HAP-1 (cell line): Measurements from ENCODE around the gene C1orf185.
"Not testable (repeated sequence)": the region's sequence is repeated elsewhere in the genome, so short reads cannot be mapped to it uniquely, and the experiment has no call there.

ENCODE experiments used
- DNase-seq, 2 experiments: peaks; one replicate each; pipeline ENCODE4 v3.0.0-alpha.2; 2016 to 2020; ENCODE audit warnings: low spot score in 2 of 2
- H3K27me3 ChIP-seq: fragments of 250-450 bp; sonication (Bioruptor Pico); 2 replicates; pipeline ENCODE4 v1.5.1; 2020; ENCODE audit warnings: low read depth, mild to moderate bottlenecking, moderate library complexity
- H3K36me3 ChIP-seq: fragments of 250-450 bp; sonication (Bioruptor Pico); replicated peaks from 2 replicates; pipeline ENCODE4 v1.5.1; 2020; ENCODE audit warnings: mild to moderate bottlenecking
- H3K4me1 ChIP-seq: fragments of 250-450 bp; sonication (Bioruptor Pico); 2 replicates; pipeline ENCODE4 v1.5.1; 2020; ENCODE audit warnings: mild to moderate bottlenecking
- H3K4me3 ChIP-seq: fragments of 250-450 bp; sonication (Bioruptor Pico); 2 replicates; pipeline ENCODE4 v1.5.1; 2020; ENCODE audit warnings: mild to moderate bottlenecking, moderate library complexity
- H3K9me3 ChIP-seq: fragments of 250-450 bp; sonication (Bioruptor Pico); 2 replicates; pipeline ENCODE4 v1.5.1; 2020; ENCODE audit warnings: mild to moderate bottlenecking, moderate library complexity
- in situ Hi-C: fragments of 300-500 bp; cut with MboI; formaldehyde crosslinking; loops from 3 replicates; pipeline ENCODE4 v1.14.3; 2020; ENCODE audit warnings: low sequenced_read_pairs, inconsistent platforms, mixed read lengths

The C1orf185 gene

DNA sequence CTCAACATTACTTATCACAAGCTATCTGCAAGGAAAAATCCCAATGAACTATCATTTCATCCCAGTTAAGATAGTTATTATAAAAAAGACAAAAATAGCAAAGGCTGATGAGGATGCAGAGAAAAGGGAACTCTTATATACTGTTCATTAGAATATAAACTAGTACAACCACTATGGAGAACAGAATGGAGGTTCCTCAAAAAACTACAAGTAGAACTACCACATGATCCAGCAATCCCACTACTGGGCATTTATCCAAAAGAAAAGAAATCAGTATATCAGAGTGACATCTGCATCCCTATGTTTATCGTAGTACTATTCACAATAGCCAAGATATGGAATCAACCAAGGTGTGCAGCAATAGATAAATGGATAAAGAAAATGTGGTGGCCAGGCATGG lies 4.9 kb upstream of the C1orf185 start:
- H3K36me3 ChIP-seq, result no peaks in the 10 kb centered on the region
- no peak overlapping the region for H3K4me3 ChIP-seq
- 0 out of 2 replicates have a peak, but pooled peaks cover 8% of the 10 kb centered on the region for H3K27me3 ChIP-seq
- H3K4me1 ChIP-seq, result no peaks in the 10 kb centered on the region
- 0 out of 2 replicates have a peak, but pooled peaks cover 3% of the 10 kb centered on the region for H3K9me3 ChIP-seq
- DNase-seq, result no peak
- in situ Hi-C loops, result no loop called here

DNA sequence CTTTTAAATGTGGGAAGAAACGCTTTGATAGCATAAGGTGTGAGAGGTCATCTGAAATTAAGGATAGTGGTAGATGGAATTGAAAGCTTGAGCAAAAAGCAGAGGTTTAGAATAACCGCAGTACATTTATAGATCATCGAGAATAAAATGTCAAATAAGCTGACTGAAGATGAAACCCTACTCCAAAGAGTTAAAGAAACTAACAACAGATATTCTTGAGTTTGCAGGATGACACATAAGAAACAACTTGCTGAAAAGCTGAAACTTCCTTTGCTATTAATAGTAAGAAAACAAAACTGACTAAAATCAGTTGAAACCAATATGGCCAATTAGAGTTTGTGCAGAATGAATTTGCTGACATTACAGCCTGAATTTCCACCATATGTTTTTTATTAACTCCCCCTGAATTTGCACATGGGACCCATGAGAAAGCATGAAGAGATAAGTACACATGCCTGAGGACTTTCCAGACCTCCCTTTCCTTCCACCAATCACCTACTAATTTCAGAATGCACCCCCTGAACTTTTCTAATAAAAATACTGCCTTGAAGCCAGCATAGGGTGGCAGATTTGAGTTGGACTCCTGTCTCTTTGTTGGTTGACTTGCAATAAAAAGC lies 1.7 kb upstream of the C1orf185 start:
- Histone ChIP-seq H3K9me3 (0 out of 2 replicates have a peak, but pooled peaks cover 3% of the 10 kb centered on the region), H3K27me3 (0 out of 2 replicates have a peak, but pooled peaks cover 8% of the 10 kb centered on the region), H3K4me1 (no peaks in the 10 kb centered on the region), H3K4me3 (no peak overlapping the region), H3K36me3 (no peaks in the 10 kb centered on the region)
- DNase-seq, result no peak
- in situ Hi-C loops, result no loop called here

- H3K9me3 ChIP-seq, result no peaks in the 10 kb centered on the region
- H3K36me3 ChIP-seq, result no peaks in the 10 kb centered on the region
- H3K4me3 ChIP-seq, result no peak overlapping the region
- no peak for DNase-seq
- H3K27me3 ChIP-seq, result no peaks in the 10 kb centered on the region; the same call in 1 of the 2 replicates
- in situ Hi-C loops, result no loop called here
- H3K4me1 ChIP-seq, result no peaks in the 10 kb centered on the region
Observed at GRCh38 chr1:51114137-51114536, 12.1 kb downstream of the C1orf185 start.

DNA sequence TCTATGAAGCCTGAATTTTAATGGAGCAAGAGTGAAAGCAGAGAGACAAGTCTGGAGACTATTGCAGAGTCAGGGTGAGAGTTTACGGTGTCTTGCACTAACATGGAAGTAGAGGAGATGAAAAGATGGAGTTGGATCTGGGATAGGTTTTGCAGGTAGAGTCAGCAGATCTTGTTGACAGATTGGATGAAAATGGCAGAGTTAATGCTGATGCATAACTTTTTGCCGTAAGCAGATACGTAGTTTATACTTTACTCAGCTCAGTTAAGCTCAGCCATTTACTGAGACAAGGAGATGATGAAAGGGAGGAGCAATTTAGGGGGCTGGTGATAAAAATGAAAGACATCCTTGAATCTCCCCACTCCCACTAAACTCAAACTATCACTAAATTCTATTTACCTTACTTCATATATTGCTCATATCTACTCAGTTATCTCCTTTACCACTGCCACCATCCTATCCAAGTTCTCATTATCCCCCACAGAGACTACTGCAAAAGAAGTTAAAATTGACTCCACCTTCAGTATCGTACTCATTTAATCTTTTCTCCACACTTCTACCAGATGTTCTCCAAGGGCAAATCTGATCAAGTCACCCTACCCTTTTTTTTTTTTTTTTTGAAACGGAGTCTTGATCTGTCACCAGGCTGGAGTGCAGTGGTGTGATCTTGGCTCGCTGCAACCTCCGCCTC lies 13.8 kb downstream of the C1orf185 start:
- Histone ChIP-seq H3K27me3 (no peaks in the 10 kb centered on the region; the same call in 1 of the 2 replicates), H3K9me3 (no peaks in the 10 kb centered on the region), H3K36me3 (no peaks in the 10 kb centered on the region), H3K4me1 (no peaks in the 10 kb centered on the region), H3K4me3 (no peak overlapping the region)
- in situ Hi-C loops, result no loop called here
- DNase-seq, result no peak

DNA sequence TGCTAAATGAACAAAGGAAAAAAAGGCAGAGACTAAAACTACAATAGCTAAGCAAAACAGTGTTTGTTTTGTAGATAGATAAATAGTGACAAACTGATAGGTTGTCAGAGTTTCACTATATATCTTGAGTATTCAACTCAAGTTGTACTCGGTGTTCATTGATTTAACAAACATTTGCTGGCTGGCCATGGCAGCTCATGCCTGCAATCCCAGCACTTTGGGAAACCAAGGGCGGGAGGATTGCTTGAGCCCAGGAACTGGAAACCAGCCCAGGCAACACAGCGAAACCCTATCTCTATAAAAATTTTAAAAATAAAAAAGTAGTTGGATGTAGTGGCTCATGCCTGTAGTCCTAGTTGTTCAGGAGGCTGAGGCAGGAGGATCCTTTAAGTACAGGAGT lies 17.3 kb downstream of the C1orf185 start:
- in situ Hi-C loops, result no loop called here
- H3K27me3 ChIP-seq, result no peaks in the 10 kb centered on the region
- H3K36me3 ChIP-seq, result no peaks in the 10 kb centered on the region
- no peak overlapping the region for H3K4me3 ChIP-seq
- DNase-seq, result no peak
- H3K4me1 ChIP-seq, result no peaks in the 10 kb centered on the region
- no peaks in the 10 kb centered on the region for H3K9me3 ChIP-seq

- in situ Hi-C loops, result no loop called here
Observed at GRCh38 chr1:51120629-51121028, 18.6 kb downstream of the C1orf185 start.

GRCh38 chr1:51127152-51127551 lies 25.1 kb downstream of the C1orf185 start:
- H3K36me3 ChIP-seq, H3K9me3 ChIP-seq, H3K4me3 ChIP-seq, H3K27me3 ChIP-seq, in situ Hi-C loops, DNase-seq, H3K4me1 ChIP-seq: not testable (repeated sequence)

More at GRCh38 chr1:51120629-51121028, 18.6 kb downstream of the C1orf185 start:
- no peaks in the 10 kb centered on the region for H3K4me1 ChIP-seq
- no peaks in the 10 kb centered on the region for H3K9me3 ChIP-seq
- no peak for DNase-seq
- no peak overlapping the region for H3K4me3 ChIP-seq
- H3K36me3 ChIP-seq, result no peaks in the 10 kb centered on the region
- H3K27me3 ChIP-seq, result no peaks in the 10 kb centered on the region

GRCh38 chr1:51131185-51131584 lies 29.2 kb downstream of the C1orf185 start:
- DNase-seq, result no peak
- no peak overlapping the region for H3K4me3 ChIP-seq
- no peaks in the 10 kb centered on the region for H3K4me1 ChIP-seq
- in situ Hi-C loops, result no loop called here
- H3K27me3 ChIP-seq, result peaks cover 7% of the 10 kb centered on the region; the same call in 1 of the 2 replicates
- H3K36me3 ChIP-seq, result no peaks in the 10 kb centered on the region
- no peaks in the 10 kb centered on the region for H3K9me3 ChIP-seq

DNA sequence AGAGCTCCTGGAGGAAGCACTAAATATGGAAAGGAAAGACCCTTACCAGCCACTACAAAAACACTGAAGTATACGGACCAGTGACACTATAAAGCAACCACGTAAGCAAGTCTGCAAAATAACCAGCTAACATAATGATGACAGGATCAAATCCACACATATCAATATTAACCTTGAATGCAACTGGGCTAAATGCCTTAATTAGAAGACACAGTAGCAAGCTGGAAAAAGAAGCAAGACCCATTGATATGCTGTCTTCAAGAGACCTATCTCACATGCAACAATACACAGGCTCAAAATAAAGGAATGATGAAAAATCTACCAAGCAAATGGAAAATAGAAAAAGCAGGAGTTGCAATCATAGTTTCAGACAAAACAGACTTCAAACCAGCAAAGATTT lies 31.0 kb downstream of the C1orf185 start:
- no peaks in the 10 kb centered on the region for H3K4me1 ChIP-seq
- DNase-seq, result no peak

DNA sequence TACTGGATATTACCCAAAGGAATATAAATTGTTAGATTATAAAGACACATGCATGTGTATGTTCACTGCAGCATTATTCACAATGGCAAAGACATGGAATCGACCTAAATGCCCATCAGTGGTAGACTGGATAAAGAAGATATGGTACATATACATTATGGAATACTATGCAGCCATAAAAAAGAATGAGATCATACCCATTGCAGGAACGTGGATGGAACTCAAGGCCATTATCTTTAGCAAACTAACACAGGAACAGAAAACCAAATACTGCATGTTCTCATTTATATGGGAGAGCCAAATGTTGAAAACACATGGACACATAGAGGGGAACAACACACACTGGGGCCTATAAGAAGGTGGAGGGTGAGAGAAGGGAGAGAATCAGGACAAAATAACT lies 35.7 kb downstream of the C1orf185 start:
- H3K27me3 ChIP-seq, H3K36me3 ChIP-seq, H3K4me3 ChIP-seq, DNase-seq, H3K9me3 ChIP-seq, in situ Hi-C loops, H3K4me1 ChIP-seq: not testable (repeated sequence)

More for the DNA sequence above, 31.0 kb downstream of the C1orf185 start:
- H3K36me3 ChIP-seq, result no peaks in the 10 kb centered on the region
- H3K27me3 ChIP-seq, result peaks cover 7% of the 10 kb centered on the region; the same call in 1 of the 2 replicates
- H3K4me3 ChIP-seq, result no peak overlapping the region
- in situ Hi-C loops, result no loop called here
- no peaks in the 10 kb centered on the region for H3K9me3 ChIP-seq

GRCh38 chr1:51139474-51139873 lies 37.4 kb downstream of the C1orf185 start:
- H3K9me3 ChIP-seq, result no peaks in the 10 kb centered on the region
- H3K4me1 ChIP-seq, result no peaks in the 10 kb centered on the region
- no peak for DNase-seq
- peaks cover 10% of the 10 kb centered on the region for H3K27me3 ChIP-seq
- H3K36me3 ChIP-seq, result no peaks in the 10 kb centered on the region
- no peak overlapping the region for H3K4me3 ChIP-seq
- in situ Hi-C loops, result no loop called here

DNA sequence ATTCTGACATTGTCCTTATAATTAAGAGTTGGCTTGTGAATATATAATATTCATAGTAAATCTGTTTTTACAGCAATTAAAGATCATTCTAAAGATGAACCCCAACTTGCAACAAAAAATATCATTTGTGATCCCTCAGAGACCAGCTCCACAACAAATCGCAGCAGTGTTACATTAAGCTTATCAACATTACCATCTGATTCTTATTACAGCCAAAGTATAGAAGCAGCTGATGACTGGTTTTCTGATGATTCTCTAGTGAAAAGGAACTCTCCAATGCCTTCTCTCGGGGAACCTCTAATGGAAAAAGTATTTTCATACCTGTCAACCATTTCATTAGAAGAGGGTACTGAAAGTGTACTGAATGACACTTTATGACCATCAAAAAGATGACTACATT lies 45.4 kb downstream of the C1orf185 start:
- Histone ChIP-seq H3K4me1 (peaks cover 6% of the 10 kb centered on the region), H3K4me3 (no peak overlapping the region), H3K27me3 (peaks cover 18% of the 10 kb centered on the region), H3K36me3 (no peaks in the 10 kb centered on the region), H3K9me3 (no peaks in the 10 kb centered on the region)
- no peak for DNase-seq
- in situ Hi-C loops, result no loop called here

- no peaks in the 10 kb centered on the region for H3K4me1 ChIP-seq
- no peak overlapping the region for H3K4me3 ChIP-seq
- peaks cover 3% of the 10 kb centered on the region; the same call in 1 of the 2 replicates for H3K9me3 ChIP-seq
- in situ Hi-C loops, result loop anchor here (25.0 kb wide), 1 partner anchor 92 kb away; no protein-coding TSS in a partner anchor
- H3K27me3 ChIP-seq, result no peaks in the 10 kb centered on the region; the same call in 1 of the 2 replicates
- DNase-seq, result no peak
- no peaks in the 10 kb centered on the region for H3K36me3 ChIP-seq
Observed at GRCh38 chr1:51154776-51155175, 52.7 kb downstream of the C1orf185 start.

GRCh38 chr1:51156752-51157151 lies 54.7 kb downstream of the C1orf185 start:
- H3K27me3 ChIP-seq, result peaks cover 3% of the 10 kb centered on the region
- in situ Hi-C loops, result loop anchor here (25.0 kb wide), 1 partner anchor 94 kb away; no protein-coding TSS in a partner anchor
- H3K4me3 ChIP-seq, result no peak overlapping the region
- no peaks in the 10 kb centered on the region for H3K36me3 ChIP-seq
- H3K9me3 ChIP-seq, result peaks cover 3% of the 10 kb centered on the region; the same call in 1 of the 2 replicates
- H3K4me1 ChIP-seq, result no peaks in the 10 kb centered on the region
- DNase-seq, result no peak
